ENCODE measurements around the gene GTPBP8.

Gene GTPBP8

DNA sequence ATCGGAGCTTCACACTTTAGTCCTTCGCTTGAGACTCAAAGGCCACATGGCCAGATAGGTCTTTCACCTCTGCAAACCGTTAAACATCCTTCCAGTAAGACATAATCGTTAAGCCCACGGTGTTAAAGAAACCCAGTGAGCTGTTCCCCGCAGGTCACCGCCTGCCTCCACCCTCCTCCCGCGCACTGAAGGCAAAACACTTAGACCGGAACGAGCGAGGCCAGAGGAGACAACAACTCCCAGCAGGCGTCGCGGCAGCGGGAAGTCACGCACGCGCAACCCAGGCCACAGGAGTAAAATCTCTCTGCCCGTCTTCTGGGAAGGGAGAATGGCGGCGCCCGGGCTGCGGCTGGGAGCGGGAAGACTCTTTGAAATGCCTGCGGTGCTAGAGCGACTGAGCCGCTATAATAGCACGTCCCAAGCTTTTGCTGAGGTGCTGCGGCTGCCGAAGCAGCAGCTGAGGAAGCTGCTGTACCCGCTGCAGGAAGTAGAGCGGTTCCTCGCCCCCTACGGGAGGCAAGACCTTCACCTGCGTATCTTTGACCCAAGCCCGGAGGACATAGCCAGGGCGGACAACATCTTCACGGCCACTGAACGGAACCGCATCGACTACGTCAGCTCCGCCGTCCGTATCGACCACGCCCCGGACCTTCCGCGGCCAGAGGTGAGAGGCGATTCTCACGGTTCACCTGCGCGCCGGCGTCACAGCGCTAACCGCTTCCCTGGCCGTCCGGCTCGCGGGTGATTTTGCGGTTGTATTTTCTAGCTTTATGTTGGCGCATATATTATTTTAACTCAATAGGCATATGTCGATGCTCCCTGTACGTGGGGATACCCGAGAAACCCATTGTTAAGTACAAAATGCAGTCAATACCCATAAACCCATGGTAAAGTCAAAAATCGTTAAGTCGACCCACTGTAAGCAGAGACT, at the start of gene GTPBP8:
Gene GTPBP8, plus strand, starts transcription at position 313 of the 931 bp plus-strand sequence. Its CDS starts 16 bp downstream, at position 329.
- DNase-seq (ENCODE audit: low read depth): peak; percentile 95
- TF ChIP-seq, protein P1, sequence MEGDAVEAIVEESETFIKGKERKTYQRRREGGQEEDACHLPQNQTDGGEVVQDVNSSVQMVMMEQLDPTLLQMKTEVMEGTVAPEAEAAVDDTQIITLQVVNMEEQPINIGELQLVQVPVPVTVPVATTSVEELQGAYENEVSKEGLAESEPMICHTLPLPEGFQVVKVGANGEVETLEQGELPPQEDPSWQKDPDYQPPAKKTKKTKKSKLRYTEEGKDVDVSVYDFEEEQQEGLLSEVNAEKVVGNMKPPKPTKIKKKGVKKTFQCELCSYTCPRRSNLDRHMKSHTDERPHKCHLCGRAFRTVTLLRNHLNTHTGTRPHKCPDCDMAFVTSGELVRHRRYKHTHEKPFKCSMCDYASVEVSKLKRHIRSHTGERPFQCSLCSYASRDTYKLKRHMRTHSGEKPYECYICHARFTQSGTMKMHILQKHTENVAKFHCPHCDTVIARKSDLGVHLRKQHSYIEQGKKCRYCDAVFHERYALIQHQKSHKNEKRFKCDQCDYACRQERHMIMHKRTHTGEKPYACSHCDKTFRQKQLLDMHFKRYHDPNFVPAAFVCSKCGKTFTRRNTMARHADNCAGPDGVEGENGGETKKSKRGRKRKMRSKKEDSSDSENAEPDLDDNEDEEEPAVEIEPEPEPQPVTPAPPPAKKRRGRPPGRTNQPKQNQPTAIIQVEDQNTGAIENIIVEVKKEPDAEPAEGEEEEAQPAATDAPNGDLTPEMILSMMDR (IDR thresholded peaks at IDR 0.05; ENCODE audit: insufficient read depth, low read depth, low read length, missing control alignments): no peak
- H3K4me3 ChIP-seq (ENCODE audit: low read depth, low read length): peak within 1 kb of the TSS; percentile 86

DNA sequence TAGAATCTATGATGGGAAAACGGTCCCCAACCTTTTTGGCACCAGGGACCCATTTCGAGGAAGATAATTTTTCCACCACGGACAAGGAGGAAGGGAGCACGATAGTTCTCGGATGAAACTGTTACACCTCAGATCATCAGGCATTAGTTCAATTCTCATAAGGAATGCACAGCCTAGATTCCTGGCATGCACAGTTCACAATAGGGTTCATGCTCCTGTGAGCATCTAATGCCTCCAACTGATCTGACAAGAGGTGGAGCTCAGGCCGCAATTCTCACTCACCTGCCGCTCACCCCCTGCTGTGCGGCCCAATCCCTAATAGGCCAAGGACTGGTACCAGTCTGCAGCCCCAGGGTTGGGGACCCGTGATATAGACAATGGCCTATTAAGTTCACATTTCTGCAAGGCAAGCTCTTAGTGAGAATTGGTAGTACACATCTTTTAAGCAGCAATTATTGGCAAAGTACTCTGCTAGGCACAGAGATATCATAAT, 42.4 kb upstream of the GTPBP8 start:
- no peak for DNase-seq (ENCODE audit: low read depth)
- H3K4me3 ChIP-seq (ENCODE audit: low read depth, low read length): no peak overlapping the region
- TF ChIP-seq, protein P1 (IDR thresholded peaks at IDR 0.05; ENCODE audit: insufficient read depth, low read depth, low read length, missing control alignments): no peak

DNA sequence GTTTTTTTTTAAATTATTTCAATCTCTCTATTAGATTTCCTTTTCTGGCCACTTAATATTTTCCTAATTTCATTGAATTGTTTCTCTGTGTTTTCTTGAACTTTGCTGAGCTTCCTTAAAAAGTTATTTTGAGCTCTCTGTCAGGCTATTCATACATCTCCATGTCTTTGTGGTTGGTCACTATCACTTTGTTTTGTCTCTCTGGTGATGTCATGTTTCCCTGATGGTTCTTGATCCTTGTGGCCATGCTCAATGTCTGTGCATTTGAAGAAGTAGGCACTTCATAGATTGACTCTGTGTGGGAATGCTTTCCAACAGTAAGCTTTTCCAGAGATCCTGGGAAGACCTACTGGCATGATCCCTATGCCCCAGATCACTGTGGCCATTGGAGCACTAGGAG, 34.4 kb upstream of the GTPBP8 start:
- no peak for DNase-seq (ENCODE audit: low read depth)
- H3K4me3 ChIP-seq (ENCODE audit: low read depth, low read length): no peak overlapping the region
- TF ChIP-seq, protein P1 (IDR thresholded peaks at IDR 0.05; ENCODE audit: insufficient read depth, low read depth, low read length, missing control alignments): no peak

DNA sequence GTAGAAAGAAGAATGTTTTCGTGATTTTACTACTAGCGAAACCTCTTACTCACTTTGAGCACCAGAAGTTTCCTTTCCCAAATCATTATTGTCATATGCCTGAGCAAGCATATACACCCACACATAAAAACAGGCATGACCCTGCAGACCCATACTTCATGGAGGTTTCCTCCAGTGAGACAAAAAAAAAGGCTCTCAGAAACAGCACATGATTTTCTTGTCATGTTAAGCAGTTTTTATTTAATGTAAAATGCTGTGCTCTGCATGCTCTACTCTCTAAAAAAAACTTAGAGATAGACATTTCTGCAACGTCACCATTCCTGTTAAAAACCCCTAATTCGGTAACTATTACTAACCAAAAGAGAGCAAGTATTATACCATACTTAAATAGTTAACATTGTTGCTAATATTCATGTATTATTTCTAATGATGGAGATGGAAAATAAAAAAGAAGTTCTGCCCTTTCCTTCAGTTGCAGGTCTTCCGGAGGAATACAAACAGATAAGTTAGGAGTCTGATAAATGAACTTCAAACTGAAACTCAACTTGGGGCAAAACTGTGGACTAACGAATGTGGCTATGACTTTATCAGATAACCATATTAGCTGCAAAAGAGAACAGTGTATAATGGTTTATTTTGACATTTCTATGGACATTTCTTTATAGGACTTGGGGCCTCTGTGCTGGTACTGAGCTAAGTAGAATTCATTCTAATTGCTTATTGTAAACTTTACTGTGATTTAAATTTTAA, 31.8 kb upstream of the GTPBP8 start:
- TF ChIP-seq, protein P1 (IDR thresholded peaks at IDR 0.05; ENCODE audit: insufficient read depth, low read depth, low read length, missing control alignments): no peak
- peak overlapping the region; percentile 15; the same call in 1 of the 2 replicates for H3K4me3 ChIP-seq (ENCODE audit: low read depth, low read length)
- DNase-seq (ENCODE audit: low read depth): peak; percentile 53

DNA sequence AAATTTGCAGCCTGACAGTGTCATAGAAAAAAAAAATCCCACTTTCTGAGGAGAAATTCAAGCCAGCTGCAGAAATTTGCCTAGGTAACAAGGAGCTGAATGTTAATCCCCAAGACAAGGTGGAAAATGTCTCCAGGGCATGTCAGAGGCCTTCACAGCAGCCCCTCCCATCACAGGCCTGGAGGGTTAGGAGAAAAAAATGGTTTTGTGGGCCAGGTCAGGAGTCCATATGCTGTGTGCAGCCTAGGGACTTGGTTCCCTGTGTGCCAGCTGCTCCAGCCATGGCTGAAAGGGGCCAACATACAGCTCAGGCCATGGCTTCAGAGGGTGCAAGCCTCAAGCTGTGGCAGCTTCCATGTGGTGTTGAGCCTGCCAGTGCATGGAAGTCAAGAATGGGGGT, 27.1 kb upstream of the GTPBP8 start:
- no peak for DNase-seq (ENCODE audit: low read depth)
- H3K4me3 ChIP-seq (ENCODE audit: low read depth, low read length): no peak overlapping the region
- TF ChIP-seq, protein P1 (IDR thresholded peaks at IDR 0.05; ENCODE audit: insufficient read depth, low read depth, low read length, missing control alignments): no peak

DNA sequence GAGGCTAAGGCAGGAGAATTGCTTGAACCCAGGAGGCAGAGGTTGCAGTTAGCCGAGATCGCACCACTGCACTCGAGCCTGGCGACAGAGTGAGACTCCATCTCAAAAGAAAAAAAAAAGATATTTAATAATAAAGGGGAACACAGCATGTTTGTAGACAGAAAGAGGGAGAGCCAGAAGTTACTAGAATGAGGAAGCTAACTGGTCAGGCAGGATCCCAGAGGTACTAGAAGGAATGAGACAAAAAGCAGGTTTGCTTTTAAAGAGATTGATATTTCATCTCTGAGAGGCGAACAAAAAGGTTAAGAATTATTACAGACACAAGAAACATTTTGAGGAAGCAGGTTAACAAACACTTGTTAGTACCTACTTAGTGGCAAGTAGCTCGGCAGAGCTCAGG, 25.1 kb upstream of the GTPBP8 start:
- H3K4me3 ChIP-seq (ENCODE audit: low read depth, low read length): no peak overlapping the region
- DNase-seq (ENCODE audit: low read depth): no peak
- TF ChIP-seq, protein P1 (IDR thresholded peaks at IDR 0.05; ENCODE audit: insufficient read depth, low read depth, low read length, missing control alignments): no peak
